Ureter (tissue), 1 donor: ENCODE results near the gene ARHGAP26. TPM values are rescaled to one million over a fixed set of nuclear protein-coding genes. Genes with fewer than 3 reads are reported as not detected.
A peak's percentile ranks its signal among the peaks of the same experiment; 100 is the strongest.

Experiments used
- DNase-seq: peaks from one replicate; pipeline ENCODE4 v3.0.0-alpha.2; 2020; ENCODE audit warnings: low spot score
- total RNA-seq: library from RNA; stranded (reverse); gene quantifications from one replicate; pipeline ENCODE4 v1.2.4, GENCODE V29; 2023
- donor health status: DM: yes; HTN: yes; CAD: no.

Gene ARHGAP26
- total RNA-seq, 1 donor from 2014 or later = 46.9 TPM

- DNase-seq = no peak
Measured at GRCh38 chr5:142811866-142812557, 41.8 kb downstream of the ARHGAP26 start.

DNA sequence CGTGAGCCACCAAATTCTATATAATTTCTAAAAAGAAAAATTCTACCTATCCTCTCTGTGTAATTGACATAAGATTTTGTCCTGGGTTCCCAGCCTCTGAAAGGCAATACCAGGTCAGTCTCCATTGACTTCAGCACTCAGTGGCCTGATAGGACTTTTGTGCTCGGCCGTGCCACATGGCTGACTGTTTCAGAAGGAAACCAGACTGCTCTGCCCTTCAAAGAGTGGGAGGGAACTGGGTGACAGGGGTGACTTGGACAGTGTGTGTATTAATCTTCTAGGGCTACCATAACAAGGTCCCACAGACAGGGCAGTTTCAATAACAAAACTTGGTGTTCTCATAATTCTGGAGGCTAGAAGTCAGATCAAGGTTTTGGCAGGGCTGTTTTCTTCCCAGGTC is 43.0 kb downstream of the ARHGAP26 start:
- no peak for DNase-seq

GRCh38 chr5:142814122-142814521 is 43.9 kb downstream of the ARHGAP26 start:
- no peak for DNase-seq

GRCh38 chr5:142815469-142815868 is 45.3 kb downstream of the ARHGAP26 start:
- no peak for DNase-seq

DNA sequence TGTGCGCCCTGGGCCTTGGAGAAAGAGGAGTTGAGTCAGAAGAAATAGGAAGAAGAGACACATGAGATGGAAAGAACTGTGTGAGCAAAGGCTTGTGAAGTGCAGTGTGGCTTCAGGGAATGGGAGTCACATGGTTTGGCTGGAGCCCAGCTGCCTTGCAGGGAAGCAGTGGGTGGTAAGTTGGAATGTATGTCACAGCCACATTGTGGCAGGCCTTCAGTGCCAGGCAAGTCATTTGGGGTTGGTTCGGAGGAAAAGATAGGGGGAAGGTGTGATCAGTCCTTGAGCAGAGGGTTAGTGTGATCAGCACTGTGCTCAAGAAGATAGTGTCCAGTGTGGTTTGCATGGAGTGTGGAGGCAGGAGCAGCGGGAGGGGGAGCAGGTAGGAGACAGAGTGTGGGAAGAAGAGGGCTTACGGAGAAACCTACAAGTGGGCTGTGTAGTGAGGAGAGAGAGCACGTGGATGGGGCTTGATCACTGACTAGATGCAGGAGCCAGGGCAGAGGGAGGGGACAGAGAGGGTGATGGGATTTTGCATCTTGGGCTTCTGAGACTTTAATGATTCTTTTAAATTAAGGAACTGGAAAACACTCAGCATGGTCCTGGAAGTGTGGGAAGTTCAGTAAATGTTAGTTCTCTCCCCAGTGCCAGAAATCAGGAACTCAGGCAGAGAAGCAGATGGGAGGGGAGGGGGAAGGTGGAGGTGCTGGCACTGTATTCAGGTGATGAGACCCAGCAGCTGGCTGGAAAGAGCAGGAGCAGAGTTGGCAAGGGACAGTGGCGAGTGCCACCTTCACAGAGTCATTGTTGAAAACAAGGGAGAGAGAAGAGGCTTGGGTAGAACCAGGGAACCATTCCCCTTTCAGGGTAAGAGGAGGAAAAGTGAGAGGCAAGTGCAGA is 46.6 kb downstream of the ARHGAP26 start:
- no peak for DNase-seq

DNA sequence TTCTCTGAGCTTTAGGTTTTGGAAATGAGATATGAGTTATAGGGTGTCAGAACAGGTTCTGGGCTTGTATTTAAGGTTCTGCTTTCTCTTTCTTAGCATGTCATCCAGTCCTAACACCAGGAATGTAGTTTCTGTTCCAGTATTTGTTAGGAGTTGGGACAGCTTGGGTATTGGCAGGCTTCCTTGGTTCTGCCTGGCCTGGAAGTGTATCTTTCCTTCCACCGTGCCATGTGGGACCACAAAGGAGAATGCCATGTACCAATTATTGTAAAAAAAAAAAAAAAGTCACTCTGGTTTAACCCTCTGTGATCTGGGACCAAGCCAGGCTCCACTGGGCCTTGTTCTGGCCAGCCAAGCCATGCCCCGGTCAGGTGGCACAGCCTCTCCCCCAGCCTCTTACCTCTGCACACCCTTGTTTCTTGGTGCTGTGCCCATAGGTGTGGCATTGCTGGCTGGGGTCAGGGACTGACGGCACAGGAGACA is 47.8 kb downstream of the ARHGAP26 start:
- no peak for DNase-seq

DNA sequence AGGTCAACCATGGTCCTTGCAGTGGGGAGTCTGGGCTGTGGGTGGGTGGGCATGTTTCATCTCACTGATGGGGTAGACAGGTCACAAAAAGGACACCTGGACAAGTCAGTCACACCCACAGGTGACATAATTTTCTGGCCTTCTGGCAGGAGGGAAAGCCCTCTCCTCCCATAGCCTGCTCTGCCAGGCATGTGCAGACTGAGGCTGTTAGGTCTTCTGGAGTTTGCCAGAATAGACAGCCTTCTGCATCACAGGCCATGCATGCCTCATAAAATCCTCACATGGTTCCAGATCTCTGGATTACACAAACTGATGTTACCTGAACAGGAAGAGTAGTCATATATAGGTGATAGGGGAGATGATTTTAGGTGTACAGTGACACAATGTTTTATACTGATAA is 49.1 kb downstream of the ARHGAP26 start:
- no peak for DNase-seq

DNA sequence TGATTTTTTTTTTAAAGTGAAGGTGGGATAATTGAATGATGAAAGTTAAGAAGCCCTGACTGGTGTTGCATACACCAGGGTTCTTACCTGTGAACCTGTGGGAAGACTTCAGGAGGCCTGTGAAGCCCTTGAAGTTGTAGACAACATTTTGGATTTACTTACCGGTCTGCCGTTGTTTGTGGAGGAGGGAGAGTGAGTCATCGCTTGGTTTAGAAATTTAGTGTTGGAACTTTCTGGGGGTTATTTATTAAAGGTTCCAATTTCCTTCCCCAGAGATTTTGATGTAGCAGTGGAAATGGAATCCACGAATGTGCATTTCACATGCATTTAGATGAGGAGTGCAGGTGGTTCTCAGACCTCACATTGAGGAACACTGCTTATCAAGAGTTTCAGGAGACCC is 49.6 kb downstream of the ARHGAP26 start:
- DNase-seq = no peak

DNA sequence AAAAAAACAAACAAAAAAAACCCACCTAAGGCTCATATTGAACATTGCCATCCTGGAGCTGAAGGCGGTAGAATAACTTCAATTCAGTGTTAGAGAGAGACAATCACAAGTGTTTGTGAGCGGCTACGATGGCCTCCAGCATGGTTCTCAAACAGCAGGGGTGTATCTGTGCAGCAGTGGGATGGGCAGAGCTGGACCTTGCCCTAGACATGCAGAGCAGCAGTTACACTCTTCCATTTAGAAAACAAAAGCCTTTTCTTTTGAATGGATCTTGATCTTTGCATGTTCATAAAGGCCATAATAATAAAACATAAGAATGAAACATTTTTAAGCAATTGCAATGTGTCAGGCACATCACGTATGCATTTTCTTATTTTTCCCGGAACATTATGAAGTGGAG is 50.3 kb downstream of the ARHGAP26 start:
- no peak for DNase-seq

DNA sequence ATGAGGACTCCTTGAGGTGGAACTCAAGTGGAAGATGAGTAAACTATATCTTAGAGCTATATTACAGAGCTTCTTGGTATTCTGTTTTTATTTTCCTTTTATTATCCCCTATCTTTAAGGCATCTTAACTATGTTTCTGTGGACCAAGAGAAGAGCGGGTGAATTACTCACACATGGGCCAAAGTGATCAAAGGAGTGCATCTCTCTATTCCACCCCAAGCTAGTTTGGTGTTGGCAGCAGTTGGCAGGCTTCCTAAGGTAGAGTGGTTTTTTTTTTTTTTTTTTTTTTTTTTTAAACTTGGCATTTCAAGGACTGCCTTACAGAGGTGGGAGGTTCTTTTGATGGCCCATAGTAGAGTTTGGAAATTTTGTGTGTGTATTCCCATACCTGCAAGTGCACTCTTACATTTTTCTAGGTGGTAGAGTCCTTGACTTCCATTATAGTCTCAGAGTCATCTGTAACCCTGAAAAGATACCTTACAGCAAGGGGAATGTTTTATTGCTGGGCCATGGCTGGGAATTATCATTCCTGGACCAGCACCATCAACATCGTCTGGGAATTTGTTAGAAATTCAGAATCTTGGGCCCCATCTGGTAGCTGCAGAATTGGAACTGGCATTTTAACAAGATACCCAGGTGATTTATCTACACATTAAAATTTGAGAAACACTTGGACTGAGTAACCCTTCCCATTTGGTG is 51.0 kb downstream of the ARHGAP26 start:
- DNase-seq = no peak

DNA sequence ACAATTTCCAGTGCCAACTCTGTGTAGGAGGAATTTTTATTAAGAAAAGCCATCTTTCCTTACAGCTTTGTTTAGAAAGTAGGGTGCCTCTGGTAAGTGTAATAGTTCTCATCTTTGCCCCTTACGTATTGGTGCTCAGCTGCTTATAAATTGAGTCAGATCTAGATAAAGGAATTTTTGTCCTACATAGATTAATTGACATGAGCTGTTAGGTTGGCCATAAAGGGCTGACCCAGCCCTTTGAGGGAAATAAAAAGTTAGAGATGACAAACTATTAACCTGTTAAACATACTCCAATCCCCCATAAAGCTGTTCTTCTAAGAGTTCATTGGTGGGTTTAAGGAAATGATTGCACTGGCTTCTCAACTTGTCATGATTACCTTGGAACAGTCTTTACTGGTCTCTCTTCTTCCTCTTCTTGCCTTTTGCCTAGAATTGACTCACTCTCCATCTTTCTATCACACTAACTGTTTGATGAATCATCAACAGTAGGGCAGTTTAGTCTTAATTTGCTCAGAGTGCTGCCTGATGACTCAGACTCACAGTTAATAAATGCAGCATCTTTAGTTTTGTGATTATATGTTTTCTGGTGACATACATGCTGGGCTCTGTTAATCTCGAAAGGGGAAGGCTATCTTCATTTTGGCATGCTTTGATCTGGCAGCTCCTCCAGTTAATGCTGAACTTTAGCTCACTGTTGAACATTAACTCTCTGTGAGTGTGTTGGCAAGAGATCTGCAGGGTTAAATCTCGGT is 51.7 kb downstream of the ARHGAP26 start:
- DNase-seq = no peak

- no peak for DNase-seq
Measured at GRCh38 chr5:142823126-142823525, 52.9 kb downstream of the ARHGAP26 start.

- no peak for DNase-seq
Measured at GRCh38 chr5:142823806-142824205, 53.6 kb downstream of the ARHGAP26 start.

DNA sequence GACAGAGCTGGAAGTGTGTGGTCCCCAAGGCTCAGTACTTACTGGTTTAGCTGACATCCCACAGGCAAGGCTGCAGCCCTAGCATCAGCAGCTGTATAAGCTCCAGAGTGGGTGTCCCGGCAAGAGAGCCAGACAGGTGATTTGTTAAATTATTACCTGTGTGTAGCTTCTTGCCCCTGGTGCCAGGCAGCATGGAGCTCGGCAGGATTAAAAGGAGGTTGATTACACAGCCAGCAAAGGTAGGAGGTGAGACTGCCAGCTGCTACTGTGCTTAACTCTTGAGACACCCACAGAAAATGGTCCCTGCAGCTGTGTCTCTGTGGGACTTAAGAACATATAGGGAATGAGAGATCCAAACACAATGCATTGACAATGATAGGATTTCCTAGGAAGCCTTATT is 54.2 kb downstream of the ARHGAP26 start:
- no peak for DNase-seq

DNA sequence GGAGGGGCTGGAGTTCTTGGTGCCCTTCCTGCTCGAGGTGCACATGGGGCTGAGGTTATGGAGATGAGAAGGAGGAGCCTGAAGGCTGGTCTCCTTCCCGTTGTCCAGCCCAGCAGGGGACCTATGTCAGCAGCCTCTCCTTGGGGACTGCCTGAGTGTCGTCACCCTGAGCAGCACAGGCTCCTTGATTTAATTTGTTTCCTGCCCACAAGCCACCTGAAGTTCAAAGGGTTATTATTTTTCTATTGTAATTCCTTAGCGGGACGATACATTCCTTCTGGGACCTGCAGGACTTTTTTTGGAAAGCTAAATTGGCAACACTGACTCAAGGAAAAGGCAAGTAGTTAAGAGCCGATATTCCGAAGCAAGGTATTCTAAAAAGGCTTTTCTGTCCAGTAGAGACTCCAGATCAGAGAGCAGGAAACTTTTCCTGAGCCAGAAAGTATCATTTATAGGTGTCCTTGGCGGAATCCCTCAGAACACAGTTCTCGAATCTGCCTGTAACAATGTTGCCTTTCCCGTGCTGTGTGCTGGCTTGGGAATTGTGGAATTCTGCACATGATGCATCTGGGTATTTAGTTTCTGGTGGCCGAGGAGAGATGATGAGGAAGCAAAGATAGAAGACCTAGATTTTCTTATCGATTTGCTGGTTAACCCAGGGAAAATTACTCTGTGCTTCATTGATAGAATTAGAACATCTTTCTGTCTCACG is 55.4 kb downstream of the ARHGAP26 start:
- DNase-seq = no peak

DNA sequence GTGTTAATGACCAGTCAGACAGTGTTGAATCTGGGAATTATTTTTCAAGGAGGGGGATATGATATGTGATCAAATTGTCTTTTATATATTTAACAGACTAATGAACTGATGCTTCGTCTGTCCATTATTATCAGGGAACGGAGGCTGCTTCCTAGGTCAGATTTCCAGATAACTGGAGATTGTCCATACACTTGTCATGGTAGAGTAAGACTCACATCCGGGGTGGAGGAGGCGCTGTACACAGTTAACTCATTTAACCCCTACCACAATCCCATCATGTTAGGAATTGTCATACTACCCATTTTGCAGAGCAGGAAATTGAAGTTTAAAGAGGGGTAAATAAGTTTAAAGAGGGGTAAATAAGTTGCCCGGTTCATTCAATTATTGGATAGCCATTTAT is 55.9 kb downstream of the ARHGAP26 start:
- no peak for DNase-seq

DNA sequence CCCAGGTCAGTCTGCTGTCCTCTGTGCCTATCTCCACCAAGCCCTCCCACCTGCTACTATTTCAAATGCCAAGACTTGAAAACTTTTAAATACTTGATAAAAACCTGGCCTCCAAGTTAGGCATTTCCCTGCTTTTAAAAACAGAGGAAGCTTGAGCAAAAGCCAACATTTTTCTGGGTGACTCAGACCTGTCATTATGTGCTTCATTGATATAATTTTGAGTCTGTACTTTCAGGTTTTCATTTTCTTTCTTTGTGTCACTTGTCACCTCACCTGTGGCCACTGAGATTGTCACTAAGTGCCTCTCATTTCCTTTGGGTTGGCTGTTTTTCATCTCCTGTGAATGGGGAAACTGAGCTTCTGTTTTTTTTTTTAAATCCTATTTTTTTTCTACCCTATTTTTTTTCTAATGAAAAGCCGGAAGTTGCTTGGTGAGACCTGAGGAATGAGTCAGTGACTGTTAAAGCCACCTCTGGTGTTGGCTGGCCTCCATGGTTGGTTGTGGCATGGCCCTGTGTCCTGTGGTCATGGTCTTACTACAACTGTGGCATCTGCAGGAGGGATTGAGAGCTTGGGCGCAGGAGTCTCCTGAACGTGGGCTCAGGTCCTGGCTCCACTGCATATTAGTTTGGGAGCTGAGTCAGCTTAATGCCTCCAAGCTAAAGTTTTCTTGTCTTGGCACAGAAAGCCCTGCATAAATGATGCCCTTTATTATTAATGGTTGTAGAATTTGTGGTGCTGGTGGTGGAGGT is 56.7 kb downstream of the ARHGAP26 start:
- peak; percentile 62 for DNase-seq

DNA sequence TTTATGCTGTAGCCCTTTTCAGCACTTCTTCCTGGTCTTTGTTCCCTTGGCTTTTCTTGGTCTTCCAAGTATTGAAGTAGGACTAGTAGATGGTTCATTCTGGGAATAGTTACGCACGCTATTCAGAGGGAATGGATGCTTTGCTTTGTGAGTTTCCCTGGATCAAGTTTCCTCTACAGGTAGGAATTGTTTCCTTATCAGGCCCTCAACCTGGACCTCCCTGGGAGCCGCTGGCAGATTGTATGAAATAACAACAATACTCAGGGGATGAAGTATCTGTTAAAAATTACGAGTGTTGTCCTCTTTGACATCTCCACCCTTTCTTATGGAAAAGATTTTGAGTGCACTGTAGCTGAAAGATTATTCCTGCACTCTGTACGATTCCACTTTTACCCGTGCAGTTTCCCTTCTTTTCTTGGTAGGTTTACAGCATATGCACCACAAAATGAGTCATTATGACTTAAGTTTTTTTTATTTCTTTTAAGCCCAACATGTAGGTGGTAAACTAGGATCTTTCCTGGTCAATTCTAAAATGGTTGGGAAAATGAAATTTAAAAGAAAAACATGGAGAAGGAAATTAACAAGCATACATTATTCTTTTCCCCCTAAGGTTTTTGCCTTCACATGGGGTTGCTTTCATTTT is 57.9 kb downstream of the ARHGAP26 start:
- no peak for DNase-seq

DNA sequence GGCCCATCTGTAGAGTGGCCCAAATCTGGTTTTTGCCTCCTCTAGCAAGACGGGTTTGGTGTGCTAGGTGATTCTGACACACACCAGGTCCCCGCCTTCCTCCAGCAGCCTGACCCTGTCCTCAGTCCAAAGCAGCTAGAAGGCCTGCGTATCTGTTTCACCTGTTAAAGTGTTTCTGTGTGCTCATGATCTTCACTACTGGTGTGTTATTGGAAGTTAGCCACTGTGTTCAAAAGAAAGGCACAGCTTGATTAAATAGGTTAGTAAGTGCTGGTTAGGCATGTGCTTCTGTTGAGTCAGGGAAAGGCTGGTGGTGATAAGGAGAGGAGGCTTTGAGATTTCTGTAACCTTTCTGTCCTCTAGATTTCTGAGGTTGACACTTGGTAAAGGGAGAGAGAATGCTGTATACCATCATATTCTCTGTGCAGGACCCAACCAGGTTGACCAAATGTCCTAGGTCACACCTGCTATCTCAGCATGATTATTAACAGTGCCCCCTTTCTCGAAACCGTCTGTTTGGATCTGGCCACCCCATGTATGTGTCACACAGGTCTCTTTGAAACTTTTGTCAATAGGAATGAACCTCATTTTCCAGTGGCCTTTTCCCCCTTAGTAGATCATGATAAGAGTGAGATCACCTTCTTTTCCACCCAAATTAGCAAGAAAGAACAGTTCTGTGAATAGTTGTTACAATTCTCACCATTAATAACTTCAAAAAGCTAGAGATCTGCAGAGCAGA is 58.8 kb downstream of the ARHGAP26 start:
- DNase-seq = no peak
